NCI-H1092 (cell line): ENCODE data around the gene ABHD16B.
"Not testable (repeated sequence)": the region's sequence is repeated elsewhere in the genome, so short reads cannot be mapped to it uniquely, and the experiment has no call there.

ENCODE experiments used
- DNase-seq: peaks from one replicate; lab custom pipeline; 2025; lab: John Stamatoyannopoulos, UW

ABHD16B gene

GRCh38 chr20:63878899-63879663 is 17.8 kb downstream of the ABHD16B start:
- no peak for DNase-seq

GRCh38 chr20:63880901-63881300 is 19.6 kb downstream of the ABHD16B start:
- DNase-seq = not testable (repeated sequence)

- no peak for DNase-seq
Measured at GRCh38 chr20:63881451-63882226, 20.3 kb downstream of the ABHD16B start.

- no peak for DNase-seq
Measured at GRCh38 chr20:63882257-63883200, 21.2 kb downstream of the ABHD16B start.

- DNase-seq = no peak
Measured at GRCh38 chr20:63883201-63883593, 21.9 kb downstream of the ABHD16B start.

GRCh38 chr20:63884506-63885263 is 23.4 kb downstream of the ABHD16B start:
- no peak for DNase-seq

GRCh38 chr20:63885264-63886053 is 24.2 kb downstream of the ABHD16B start:
- no peak for DNase-seq

GRCh38 chr20:63886054-63886419 is 24.7 kb downstream of the ABHD16B start:
- DNase-seq = no peak

GRCh38 chr20:63886921-63887320 is 25.6 kb downstream of the ABHD16B start:
- DNase-seq = no peak

GRCh38 chr20:63889241-63890200 is 28.2 kb downstream of the ABHD16B start:
- DNase-seq = no peak

- no peak for DNase-seq
Measured at GRCh38 chr20:63890201-63890576, 28.9 kb downstream of the ABHD16B start.

- no peak for DNase-seq
Measured at GRCh38 chr20:63890616-63891015, 29.3 kb downstream of the ABHD16B start.

GRCh38 chr20:63891061-63892002 is 30.0 kb downstream of the ABHD16B start:
- DNase-seq = no peak

GRCh38 chr20:63892402-63892801 is 31.1 kb downstream of the ABHD16B start:
- no peak for DNase-seq

GRCh38 chr20:63893999-63894357 is 32.7 kb downstream of the ABHD16B start:
- DNase-seq = no peak

- DNase-seq = peak; percentile 95
Measured at GRCh38 chr20:63894358-63895201, 33.3 kb downstream of the ABHD16B start, which contains the start of gene DNAJC5. TSS of gene DNAJC5 (plus strand) at chr20:63895126. CDS start at chr20:63928346, 33,220 bp downstream.

GRCh38 chr20:63895202-63895951 is 34.1 kb downstream of the ABHD16B start:
- no peak for DNase-seq
